HFFc6 (cell line): ENCODE results near the gene CDKN2D. TPM values are rescaled to one million over a fixed set of nuclear protein-coding genes. Genes with fewer than 3 reads are reported as not detected.
A peak's percentile ranks its signal among the peaks of the same experiment; 100 is the strongest.
"Not testable (repeated sequence)": the region's sequence is repeated elsewhere in the genome, so short reads cannot be mapped to it uniquely, and the experiment has no call there.

Source experiments
- DNase-seq: peaks from one replicate; pipeline ENCODE4 v3.0.0-alpha.2; 2018
- H3K27ac Mint-ChIP-seq: 2 replicates; pipeline ENCODE4 v1.8.0; 2020; ENCODE audit warnings: mild to moderate bottlenecking, mixed read lengths
- H3K27me3 Mint-ChIP-seq: 2 replicates; pipeline ENCODE4 v1.8.0; 2021; ENCODE audit warnings: mild to moderate bottlenecking, moderate library complexity, mixed read lengths; ENCODE audit not compliant: insufficient read depth
- H3K36me3 Mint-ChIP-seq: 2 replicates; pipeline ENCODE4 v1.8.0; 2021; ENCODE audit warnings: low read depth, mixed read lengths
- H3K4me1 Mint-ChIP-seq: 2 replicates; pipeline ENCODE4 v1.8.0; 2020; ENCODE audit warnings: low read depth, mixed read lengths
- H3K4me3 Mint-ChIP-seq: 2 replicates; pipeline ENCODE4 v1.8.0; 2020; ENCODE audit warnings: mild to moderate bottlenecking, moderate library complexity, mixed read lengths
- H3K9me3 Mint-ChIP-seq: 2 replicates; pipeline ENCODE4 v1.8.0; 2020; ENCODE audit warnings: mild to moderate bottlenecking, mixed read lengths
- CTCF ChIP-seq: fragments of 200-600 bp; sonication (generic); IDR thresholded peaks from 2 replicates; pipeline ENCODE4 v1.5.0; 2021; ENCODE audit warnings: antibody characterized with exemption, mild to moderate bottlenecking
- total RNA-seq, 6 experiments: library from RNA; stranded (reverse); fragmentation: NEBNext Ultra II Directional; extraction: Animal tissue kit (Norgen Biotek cat#: 25700); gene quantifications; 2 replicates in 1 of 6; 3 replicates in 5 of 6; pipeline ENCODE4 v1.2.3, GENCODE V29; 2021

The CDKN2D gene
- total RNA-seq, 6 experiments from 2014 or later: 8.0 to 14.7 (median 13.2) TPM

DNA sequence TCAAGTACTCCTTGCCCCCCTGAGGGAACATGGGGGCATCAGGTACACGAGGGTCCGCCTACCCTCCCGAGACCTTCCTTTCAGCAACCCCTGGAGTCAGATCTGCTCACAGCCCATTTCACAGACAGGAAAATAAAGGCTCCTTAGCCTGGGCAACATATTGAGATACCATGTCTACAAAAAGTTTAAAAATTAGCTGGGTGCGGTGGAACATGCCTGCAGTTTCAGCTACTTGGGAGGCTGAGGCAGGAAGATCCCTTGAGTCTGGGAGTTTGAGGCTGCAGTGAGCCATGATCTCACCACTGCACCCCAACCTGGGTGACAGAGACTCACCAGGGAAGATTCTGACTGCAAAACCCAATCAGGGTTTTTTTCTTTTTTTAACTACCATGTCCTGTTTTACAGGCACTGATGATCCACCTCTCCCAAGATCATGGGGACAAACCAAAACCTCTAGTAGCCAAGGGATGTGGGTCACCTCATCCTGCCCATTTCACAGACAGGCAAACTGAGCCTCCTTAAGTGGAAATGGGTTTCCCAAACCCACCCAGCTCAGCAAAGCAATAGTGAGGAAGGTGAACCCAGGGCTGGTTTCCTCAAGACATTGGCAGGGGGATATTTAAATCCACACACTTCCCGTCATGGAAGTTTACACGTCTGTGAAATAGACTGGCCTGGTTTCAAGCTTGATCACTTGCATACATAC lies 6.4 kb upstream of the CDKN2D start:
- H3K9me3 Mint-ChIP-seq: no peaks in the 10 kb centered on the region
- peaks cover 12% of the 10 kb centered on the region for H3K4me1 Mint-ChIP-seq
- no peak overlapping the region for H3K4me3 Mint-ChIP-seq
- peaks cover 5% of the 10 kb centered on the region for H3K27me3 Mint-ChIP-seq
- DNase-seq: no peak
- no peaks in the 10 kb centered on the region for H3K36me3 Mint-ChIP-seq
- H3K27ac Mint-ChIP-seq: no peak overlapping the region
- no peak for TF ChIP-seq CTCF

- Mint-ChIP-seq H3K27me3 (peaks cover 5% of the 10 kb centered on the region), H3K36me3 (0 out of 2 replicates have a peak, but pooled peaks cover under 1% of the 10 kb centered on the region), H3K4me3 (no peak overlapping the region), H3K4me1 (peaks cover 15% of the 10 kb centered on the region), H3K27ac (no peak overlapping the region), H3K9me3 (no peaks in the 10 kb centered on the region)
- no peak for DNase-seq
- no peak for TF ChIP-seq CTCF
Observed at GRCh38 chr19:10574462-10574861, 5.7 kb upstream of the CDKN2D start.

DNA sequence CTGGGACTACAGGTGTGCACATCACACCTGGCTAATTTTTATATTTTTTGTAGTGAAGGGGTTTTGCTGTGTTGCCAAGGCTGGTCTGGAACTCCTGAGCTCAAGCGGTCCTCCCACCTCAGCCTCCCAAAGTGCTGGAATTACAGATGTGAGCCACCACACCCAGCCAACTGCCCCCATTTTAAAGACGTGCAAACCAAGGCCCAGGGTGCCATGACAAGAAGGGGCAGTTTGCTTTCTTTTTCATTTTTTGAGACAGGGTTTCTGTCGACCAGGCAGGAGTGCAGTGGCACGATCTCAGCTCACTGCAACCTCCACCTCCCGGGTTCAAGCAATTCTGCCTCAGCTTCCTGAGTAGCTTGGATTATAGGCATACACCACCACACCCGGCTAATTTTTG lies 5.0 kb upstream of the CDKN2D start:
- peaks cover 19% of the 10 kb centered on the region for H3K4me1 Mint-ChIP-seq
- H3K36me3 Mint-ChIP-seq, H3K4me3 Mint-ChIP-seq, DNase-seq, H3K27ac Mint-ChIP-seq, H3K27me3 Mint-ChIP-seq, H3K9me3 Mint-ChIP-seq: not testable (repeated sequence)

GRCh38 chr19:10568062-10568825 lies 535 bp downstream of the CDKN2D start:
- no peak for DNase-seq
- Mint-ChIP-seq H3K27ac (peak overlapping the region; percentile 79), H3K36me3 (0 out of 2 replicates have a peak, but pooled peaks cover 4% of the 10 kb centered on the region)

DNA sequence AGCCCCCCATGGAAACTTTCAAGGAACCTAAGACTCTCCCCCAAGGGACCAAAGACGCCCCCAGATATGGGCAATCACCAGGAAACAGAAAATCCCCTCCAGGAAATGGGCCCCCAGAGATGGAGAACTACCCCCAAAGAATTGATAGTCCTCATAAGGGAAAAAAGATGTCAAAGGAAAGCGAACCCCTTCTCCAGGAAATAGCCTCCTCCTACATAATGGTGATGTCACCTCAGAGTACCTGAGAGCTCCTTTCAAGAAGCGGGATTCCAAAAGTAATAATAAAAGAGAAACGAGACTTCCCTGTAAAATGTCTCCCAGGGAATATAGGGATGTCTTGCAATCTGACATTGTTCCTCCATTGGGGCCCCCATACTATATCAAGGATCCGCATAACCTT lies 1.1 kb downstream of the CDKN2D start:
- Mint-ChIP-seq H3K27ac (peak overlapping the region; percentile 79), H3K36me3 (0 out of 2 replicates have a peak, but pooled peaks cover 4% of the 10 kb centered on the region), H3K4me1 (peaks cover 46% of the 10 kb centered on the region), H3K9me3 (no peaks in the 10 kb centered on the region), H3K27me3 (peaks cover 8% of the 10 kb centered on the region; the same call in 1 of the 2 replicates), H3K4me3 (peak overlapping the region; percentile 92)
- no peak for DNase-seq
- no peak for TF ChIP-seq CTCF

More at GRCh38 chr19:10568062-10568825, 535 bp downstream of the CDKN2D start:
- peaks cover 47% of the 10 kb centered on the region for H3K4me1 Mint-ChIP-seq
- peaks cover 8% of the 10 kb centered on the region; the same call in 1 of the 2 replicates for H3K27me3 Mint-ChIP-seq
- H3K9me3 Mint-ChIP-seq: no peaks in the 10 kb centered on the region
- H3K4me3 Mint-ChIP-seq: peak overlapping the region; percentile 92
- no peak for TF ChIP-seq CTCF
